Stimulated activated CD8-positive, alpha-beta memory T cell treated with anti-CD3 and anti-CD28 coated beads, Interleukin-15, amount 100 ng/mL, for 24 hours (primary cell): ENCODE measurements around the gene DCP2.

ENCODE experiments used
- DNase-seq: peaks from one replicate; pipeline ENCODE4 v3.0.0-alpha.2; 2020; ENCODE audit warnings: low read depth

Gene DCP2

GRCh38 chr5:112967520-112968083 is 9.0 kb upstream of the DCP2 start:
- no peak for DNase-seq

- DNase-seq = no peak
These were observed 8.0 kb upstream of the DCP2 start for GRCh38 chr5:112968411-112969106.

GRCh38 chr5:112971276-112971675 is 5.3 kb upstream of the DCP2 start:
- DNase-seq = no peak

GRCh38 chr5:112973036-112973435 is 3.6 kb upstream of the DCP2 start:
- no peak for DNase-seq

- DNase-seq = no peak
These were observed 2.7 kb upstream of the DCP2 start for GRCh38 chr5:112973904-112974303.

GRCh38 chr5:112974901-112975300 is 1.7 kb upstream of the DCP2 start:
- DNase-seq = no peak

- no peak for DNase-seq
These were observed 722 bp upstream of the DCP2 start for GRCh38 chr5:112975721-112976431.

GRCh38 chr5:112977440-112977861 is 853 bp downstream of the DCP2 start:
- DNase-seq = no peak

GRCh38 chr5:112978836-112979235 is 2.2 kb downstream of the DCP2 start:
- no peak for DNase-seq

- DNase-seq = no peak
These were observed 3.1 kb downstream of the DCP2 start for GRCh38 chr5:112979723-112980122.

GRCh38 chr5:112983363-112983762 is 6.8 kb downstream of the DCP2 start:
- no peak for DNase-seq

GRCh38 chr5:112986224-112986623 is 9.6 kb downstream of the DCP2 start:
- no peak for DNase-seq

GRCh38 chr5:112995764-112996618 is 19.4 kb downstream of the DCP2 start:
- DNase-seq = peak; percentile 58

GRCh38 chr5:112996830-112997374 is 20.3 kb downstream of the DCP2 start:
- DNase-seq = no peak

- no peak for DNase-seq
These were observed 21.7 kb downstream of the DCP2 start for GRCh38 chr5:112998296-112998695.

GRCh38 chr5:113000466-113000865 is 23.9 kb downstream of the DCP2 start:
- no peak for DNase-seq

GRCh38 chr5:113002423-113002822 is 25.8 kb downstream of the DCP2 start:
- DNase-seq = no peak

GRCh38 chr5:113003763-113004162 is 27.2 kb downstream of the DCP2 start:
- DNase-seq = no peak

- DNase-seq = no peak
These were observed 28.9 kb downstream of the DCP2 start for GRCh38 chr5:113005454-113005853.

- DNase-seq = no peak
These were observed 41.5 kb downstream of the DCP2 start for GRCh38 chr5:113017881-113018635.
